ENCODE measurements around the gene KRT83. TPM values are rescaled to one million over a fixed set of nuclear protein-coding genes. Genes with fewer than 3 reads are reported as not detected.

Gene KRT83
- total and polyA plus RNA-seq, 10 of the 15 experiments (the other 5 are each of a cell fraction or from before 2014, with no cell fraction given), result not detected

DNA sequence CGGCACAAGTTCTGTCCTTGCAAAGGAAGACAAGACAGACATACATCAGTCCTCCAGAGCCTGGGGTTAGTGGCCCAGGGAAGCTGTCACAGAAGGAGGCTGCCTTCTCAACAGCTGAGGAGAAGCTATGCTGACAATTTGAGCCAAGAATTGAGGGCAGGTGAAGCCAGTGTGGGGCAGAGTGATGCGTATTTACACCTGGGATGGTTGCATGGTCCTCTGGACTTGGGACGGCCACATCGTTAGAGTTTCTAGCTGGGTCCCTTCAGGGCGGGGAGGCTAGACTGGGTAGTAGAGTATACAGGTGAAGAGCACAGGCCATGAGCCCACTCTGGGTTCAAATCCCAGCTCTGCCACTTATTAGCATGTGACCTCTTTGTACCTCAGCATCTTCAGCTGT lies 29.6 kb upstream of the KRT83 start:
- Histone ChIP-seq H3K4me2 (ENCODE audit: control insufficient read depth, insufficient read depth) (no peak overlapping the region), H3K9me3 (replicated peaks; ENCODE audit: control insufficient read depth, insufficient read depth, low read length) (no peaks in the 10 kb centered on the region), H4K20me1 (ENCODE audit: control insufficient read depth, insufficient read depth) (no peaks in the 10 kb centered on the region), H3K36me3 (ENCODE audit: control insufficient read depth in 2 of 2, insufficient read depth in 2 of 2, low read length in 1 of 2) (no peaks in the 10 kb centered on the region), H3K9ac (ENCODE audit: control insufficient read depth, insufficient read depth, low read length) (no peak overlapping the region), H3K79me2 (ENCODE audit: control insufficient read depth, insufficient read depth, low read length) (no peaks in the 10 kb centered on the region), H3K4me1 (ENCODE audit: control insufficient read depth, insufficient read depth, low read length) (no peaks in the 10 kb centered on the region), H3K4me3 (no peak overlapping the region), H3K27ac (ENCODE audit: control insufficient read depth, insufficient read depth) (no peak overlapping the region), H2AFZ (ENCODE audit: control insufficient read depth, low read depth, low read length) (no peak overlapping the region), H3K27me3 (replicated peaks in 1 of 2; ENCODE audit: control insufficient read depth in 2 of 2, insufficient read depth in 2 of 2, low read length in 1 of 2) (peaks cover 0 to 3% of the 10 kb centered on the region in 2 experiments; a peak in 1 of 4 replicates)
- RAD21 ChIA-PET (ENCODE audit: unreplicated experiment), result no interaction called here
- POLR2A ChIA-PET, result no interaction called here
- intact Hi-C loops (cut with micrococcal nuclease; ENCODE audit: unreplicated experiment) (no loop called here), in situ Hi-C loops (cut with MboI) (no loop called here)
- BruUV-seq (replicated peaks), result no TSS peak
- TF ChIP-seq POLR2AphosphoS5 (IDR thresholded peaks at IDR 0.05; ENCODE audit: low read length), result no peak
- no peak for TF ChIP-seq GATAD2B (conservative IDR thresholded peaks at IDR 0.05; ENCODE audit: low read depth)
- no peak for TF ChIP-seq TCF7 (IDR thresholded peaks at IDR 0.05; ENCODE audit: borderline replicate concordance)
- DNase-seq (ENCODE audit: low read depth, low spot score) (no peak), ATAC-seq (no peak), FAIRE-seq (no peak)
- WGBS (ENCODE audit: insufficient coverage, insufficient replicate concordance, low lambda C conversion rate, missing lambda C conversion rate), result 58% methylated on average over 5 of the region's 5 CpGs
- SMC1A ChIA-PET (ENCODE audit: uncharacterized antibody, unreplicated experiment), result no interaction called here
- CTCF ChIA-PET, result interaction anchor here (1.1 kb wide), 1 partner anchor 14 kb away, joined by 3 read pairs; no protein-coding TSS in a partner anchor

DNA sequence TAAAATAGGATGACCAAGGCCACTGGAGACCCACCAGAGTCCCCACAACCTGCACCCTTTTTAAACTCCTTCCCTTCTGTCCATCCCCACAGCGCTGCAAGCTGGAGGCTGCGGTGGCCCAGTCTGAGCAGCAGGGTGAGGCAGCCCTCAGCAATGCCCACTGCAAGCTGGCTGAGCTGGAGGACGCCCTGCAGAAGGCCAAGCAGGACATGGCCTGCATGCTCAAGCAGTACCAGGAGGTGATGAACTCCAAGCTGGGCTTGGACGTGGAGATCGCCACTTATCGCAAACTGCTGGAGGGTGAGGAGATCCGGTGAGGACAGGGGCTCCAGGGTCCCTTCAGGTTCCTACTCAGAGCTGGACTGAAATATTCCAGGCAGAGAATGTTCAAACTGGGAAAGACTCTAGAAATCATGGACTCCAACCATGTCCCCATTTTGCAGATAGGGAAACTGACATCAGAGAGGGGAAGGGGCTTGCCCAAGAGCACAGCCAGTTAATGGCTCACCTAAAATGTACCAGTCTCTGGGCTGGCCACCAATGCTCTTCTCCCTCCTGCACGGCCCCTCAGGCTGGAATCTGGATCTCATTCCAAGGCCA lies 28.9 kb upstream of the KRT83 start:
- ChIA-PET POLR2A (no interaction called here), SMC1A (ENCODE audit: uncharacterized antibody, unreplicated experiment) (no interaction called here), RAD21 (ENCODE audit: unreplicated experiment) (no interaction called here), CTCF (interaction anchor here (1.0 kb wide), 1 partner anchor 22 kb away, joined by 3 read pairs; no protein-coding TSS in a partner anchor)
- BruUV-seq (replicated peaks), result no TSS peak
- Histone ChIP-seq H3K4me2 (ENCODE audit: control insufficient read depth, insufficient read depth) (no peak overlapping the region), H2AFZ (ENCODE audit: control insufficient read depth, low read depth, low read length) (no peak overlapping the region), H3K9ac (ENCODE audit: control insufficient read depth, insufficient read depth, low read length) (no peak overlapping the region), H3K27ac (ENCODE audit: control insufficient read depth, insufficient read depth) (no peak overlapping the region), H3K4me1 (ENCODE audit: control insufficient read depth, insufficient read depth, low read length) (no peaks in the 10 kb centered on the region), H3K9me3 (replicated peaks; ENCODE audit: control insufficient read depth, insufficient read depth, low read length) (no peaks in the 10 kb centered on the region), H4K20me1 (ENCODE audit: control insufficient read depth, insufficient read depth) (no peaks in the 10 kb centered on the region), H3K4me3 (no peak overlapping the region), H3K36me3 (ENCODE audit: control insufficient read depth in 2 of 2, insufficient read depth in 2 of 2, low read length in 1 of 2) (no peaks in the 10 kb centered on the region), H3K79me2 (ENCODE audit: control insufficient read depth, insufficient read depth, low read length) (no peaks in the 10 kb centered on the region), H3K27me3 (replicated peaks in 1 of 2; ENCODE audit: control insufficient read depth in 2 of 2, insufficient read depth in 2 of 2, low read length in 1 of 2) (peaks cover 0 to 3% of the 10 kb centered on the region in 2 experiments; a peak in 1 of 4 replicates)
- TF ChIP-seq SREBF2 (IDR thresholded peaks at IDR 0.05; ENCODE audit: low read length) (no peak), CHD4 (IDR thresholded peaks at IDR 0.05) (no peak), TCF7 (IDR thresholded peaks at IDR 0.05; ENCODE audit: borderline replicate concordance) (no peak), ZBTB33 (IDR thresholded peaks at IDR 0.05) (no peak), ATF7 (IDR thresholded peaks at IDR 0.05; ENCODE audit: low read depth) (no peak)
- TF ChIP-seq, protein P1, sequence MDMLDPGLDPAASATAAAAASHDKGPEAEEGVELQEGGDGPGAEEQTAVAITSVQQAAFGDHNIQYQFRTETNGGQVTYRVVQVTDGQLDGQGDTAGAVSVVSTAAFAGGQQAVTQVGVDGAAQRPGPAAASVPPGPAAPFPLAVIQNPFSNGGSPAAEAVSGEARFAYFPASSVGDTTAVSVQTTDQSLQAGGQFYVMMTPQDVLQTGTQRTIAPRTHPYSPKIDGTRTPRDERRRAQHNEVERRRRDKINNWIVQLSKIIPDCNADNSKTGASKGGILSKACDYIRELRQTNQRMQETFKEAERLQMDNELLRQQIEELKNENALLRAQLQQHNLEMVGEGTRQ (IDR thresholded peaks at IDR 0.05; ENCODE audit: borderline replicate concordance, low read depth, low read length), result no peak
- intact Hi-C loops (cut with micrococcal nuclease; ENCODE audit: unreplicated experiment), result no loop called here
- in situ Hi-C loops (cut with MboI), result no loop called here
- DNase-seq (ENCODE audit: low read depth, low spot score), result no peak
- no peak for FAIRE-seq
- no peak for ATAC-seq
- WGBS (ENCODE audit: insufficient coverage, insufficient replicate concordance, low lambda C conversion rate, missing lambda C conversion rate), result 54% methylated on average over 8 of the region's 8 CpGs

Measured in GM12878 (cell line).